ENCODE data around the gene UNC5C. TPM values are rescaled to one million over a fixed set of nuclear protein-coding genes. Genes with fewer than 3 reads are reported as not detected.

UNC5C gene
- total RNA-seq (2022; extraction: Qiagen RNA extraction; ENCODE audit: low read depth) = 0.01 to 0.02 TPM in 2 of 5 replicates, not detected in the others

DNA sequence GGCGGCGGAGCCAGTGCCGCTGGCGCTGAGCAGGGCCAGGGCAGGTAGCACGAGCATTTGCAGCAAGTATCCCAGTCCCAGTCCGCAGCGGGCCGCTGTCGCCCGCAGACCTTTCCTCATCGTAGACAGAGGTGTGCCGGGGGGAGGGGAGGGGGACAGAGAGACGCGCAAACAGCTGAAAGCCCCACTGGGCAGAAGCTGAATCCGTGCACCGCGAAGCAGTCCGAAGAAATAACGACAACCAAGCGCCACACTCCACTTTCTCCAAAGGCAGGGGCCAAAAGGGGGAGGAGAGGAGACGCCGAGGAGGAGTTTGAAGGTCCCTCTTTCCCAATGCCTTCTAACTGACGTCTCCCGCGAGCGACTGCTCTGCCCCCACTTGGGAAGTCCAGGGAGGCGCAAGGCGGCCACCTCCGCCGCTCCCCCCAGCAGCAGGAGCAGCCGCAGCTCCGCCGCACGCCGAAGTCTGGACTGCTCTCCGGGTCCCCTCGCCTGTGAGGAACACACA lies at the start of gene UNC5C:
Gene UNC5C (minus strand): TSS at position 236 of the 508 bp plus-strand sequence.

Measured in A549 treated with DMSO at 1 μM for 4 hours (cell line).